GF-D8 (cell line): ENCODE results near the gene IMPA2.
A peak's percentile ranks its signal among the peaks of the same experiment; 100 is the strongest.

Experiments used
- DNase-seq: peaks from one replicate; lab custom pipeline; 2025; lab: John Stamatoyannopoulos, UW

Gene IMPA2

DNA sequence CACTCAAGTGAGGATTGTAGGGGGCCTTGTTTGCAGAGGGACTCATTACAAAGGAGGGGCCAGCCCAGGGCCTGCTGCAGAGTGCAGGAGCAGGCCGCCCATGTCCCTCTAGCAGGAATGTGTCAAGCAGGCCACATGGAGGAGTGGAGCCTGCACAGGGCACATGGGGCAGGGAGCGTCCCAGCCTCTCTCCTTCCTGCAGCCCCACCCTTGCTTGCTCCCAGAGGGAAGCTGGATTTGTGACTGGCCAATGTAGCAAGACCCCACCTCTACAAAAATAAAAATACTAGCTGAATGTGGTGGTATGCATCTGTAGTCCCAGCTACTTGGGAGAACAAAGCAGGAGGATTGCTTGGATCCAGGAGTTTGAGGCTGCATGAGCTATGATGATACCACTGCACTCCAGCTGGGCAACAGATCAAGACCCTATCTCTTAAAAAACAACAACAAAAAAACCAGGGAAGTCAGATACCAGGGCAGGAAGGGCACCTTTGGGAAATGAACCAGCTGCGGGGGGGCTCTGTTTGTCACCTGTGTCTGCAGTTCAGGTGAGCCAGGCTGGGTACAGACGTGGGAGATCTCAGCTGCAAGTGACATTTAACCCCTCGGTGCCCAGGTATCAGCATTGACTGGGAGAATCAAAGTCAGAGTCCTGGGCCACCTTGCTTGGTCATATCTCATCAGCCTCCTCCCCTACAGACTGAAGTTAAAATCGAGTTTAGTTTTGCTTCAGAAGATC is 27.7 kb downstream of the IMPA2 start:
- DNase-seq = no peak

- no peak for DNase-seq
Measured at GRCh38 chr18:12009581-12010140, 28.4 kb downstream of the IMPA2 start.

DNA sequence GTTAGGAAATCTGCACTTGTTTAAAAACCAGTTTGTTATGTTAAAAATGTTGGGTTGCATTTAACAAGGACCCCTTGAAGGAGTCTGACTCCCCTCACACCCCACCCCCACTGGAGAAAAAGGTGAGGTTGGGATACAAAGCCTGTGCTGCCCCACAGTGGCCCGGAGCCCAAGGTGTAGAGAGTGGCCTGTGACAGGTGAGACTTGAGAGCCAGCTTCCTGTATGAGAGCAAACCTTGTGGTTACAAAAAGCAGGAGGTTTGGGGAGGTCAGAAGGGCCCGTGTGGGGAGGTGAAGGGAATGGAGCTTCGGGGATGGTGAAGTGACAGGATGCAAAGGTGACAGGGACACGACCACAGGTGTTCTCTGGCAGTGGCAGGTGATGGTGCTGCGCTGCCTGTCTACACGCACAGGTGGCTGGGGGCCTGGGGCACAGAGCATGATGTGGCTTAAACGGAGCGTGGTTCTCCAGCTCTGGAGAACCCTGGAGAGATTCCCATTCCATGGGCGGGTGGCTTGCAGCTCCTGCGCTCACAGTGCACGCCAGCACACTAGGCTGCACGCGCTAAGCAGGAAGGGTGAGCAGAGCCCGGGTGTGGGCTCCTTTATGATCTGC is 29.0 kb downstream of the IMPA2 start:
- DNase-seq = no peak

GRCh38 chr18:12011199-12011956 is 30.1 kb downstream of the IMPA2 start:
- DNase-seq = no peak

DNA sequence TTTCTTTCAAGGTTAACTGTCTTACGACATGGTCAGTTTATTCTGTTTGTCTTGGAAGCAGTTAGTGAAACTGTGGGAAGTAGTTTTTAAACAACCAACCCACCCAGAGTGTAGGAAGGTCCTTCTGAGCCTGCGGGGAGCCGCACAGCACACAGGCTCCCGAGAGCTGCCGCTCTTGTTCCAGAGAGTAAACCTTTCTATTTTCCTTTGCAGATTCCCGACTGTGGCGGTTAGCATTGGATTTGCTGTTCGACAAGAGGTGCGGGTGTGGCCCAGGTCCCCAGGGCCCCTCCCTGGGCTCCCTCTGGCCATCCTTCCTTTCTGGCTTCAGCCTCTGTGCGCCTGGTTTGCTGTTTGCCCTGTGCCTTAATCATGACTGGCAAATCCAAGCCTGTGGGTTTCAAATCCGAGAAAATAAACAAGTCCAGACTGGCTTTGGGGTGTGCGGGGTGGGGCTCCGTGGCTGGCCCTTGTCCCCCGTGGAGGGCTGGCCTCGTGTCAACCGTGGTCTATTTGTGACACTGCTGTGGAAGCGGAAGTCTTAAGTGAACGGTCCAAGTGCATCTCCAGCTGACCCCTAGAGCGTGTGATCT is 30.7 kb downstream of the IMPA2 start:
- no peak for DNase-seq

DNA sequence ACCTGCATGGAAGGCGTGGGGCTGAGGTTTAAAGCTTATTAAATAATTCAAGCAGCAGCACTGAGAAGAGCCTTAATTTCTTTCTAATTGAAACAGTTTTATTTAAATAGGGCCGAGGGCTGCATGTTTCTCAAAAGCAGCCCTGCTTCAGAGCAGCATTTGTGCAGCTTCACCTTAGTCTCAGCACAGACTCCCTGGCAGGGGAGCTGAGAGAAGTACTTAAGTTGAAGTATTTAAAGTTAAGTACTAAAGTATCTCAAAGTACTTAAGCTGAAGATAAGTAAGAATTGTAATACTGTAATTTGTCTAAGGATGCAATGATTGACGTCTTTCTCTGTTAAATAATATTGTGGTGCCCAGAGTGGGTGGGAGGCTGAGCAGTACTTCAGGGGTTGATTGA is 31.4 kb downstream of the IMPA2 start:
- DNase-seq = no peak

DNA sequence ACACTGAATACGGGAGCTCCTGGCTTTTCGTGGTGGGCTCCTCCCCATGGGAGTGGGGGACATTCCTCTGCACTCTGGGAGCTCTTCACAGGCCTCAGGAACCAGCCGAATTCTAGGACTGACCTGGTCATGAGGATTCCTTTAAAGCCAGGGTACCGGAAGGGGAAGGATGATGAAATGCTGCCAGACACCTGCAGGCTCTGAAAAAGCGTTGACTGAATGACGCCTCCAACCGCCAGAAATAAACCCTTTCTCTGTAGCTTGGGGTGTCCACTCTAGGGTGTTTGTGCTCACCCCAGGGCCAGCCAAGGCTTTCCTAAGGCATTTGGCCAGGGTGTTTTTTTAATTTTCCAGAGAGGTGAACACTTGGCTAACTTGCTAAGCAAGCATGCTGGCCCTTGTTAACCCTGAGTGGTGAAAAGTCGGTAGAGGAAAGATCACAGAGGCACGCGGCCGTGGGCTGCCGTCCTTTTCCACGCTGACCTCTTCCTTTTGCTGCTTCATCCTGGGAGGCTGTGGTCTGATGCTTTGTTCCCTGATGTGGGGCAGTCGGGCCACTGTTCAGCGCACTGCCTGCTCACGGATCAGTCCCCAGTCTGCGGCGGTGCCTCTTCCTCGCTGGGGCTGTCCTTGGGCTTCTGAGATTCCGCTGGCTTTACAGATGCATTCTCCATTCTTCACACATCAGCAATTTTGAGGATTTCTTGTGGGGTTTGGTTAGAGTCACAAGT is 32.0 kb downstream of the IMPA2 start:
- DNase-seq = peak; percentile 71

GRCh38 chr18:12014086-12014485 is 32.8 kb downstream of the IMPA2 start:
- DNase-seq = no peak

- no peak for DNase-seq
Measured at GRCh38 chr18:12014521-12015415, 33.5 kb downstream of the IMPA2 start.

DNA sequence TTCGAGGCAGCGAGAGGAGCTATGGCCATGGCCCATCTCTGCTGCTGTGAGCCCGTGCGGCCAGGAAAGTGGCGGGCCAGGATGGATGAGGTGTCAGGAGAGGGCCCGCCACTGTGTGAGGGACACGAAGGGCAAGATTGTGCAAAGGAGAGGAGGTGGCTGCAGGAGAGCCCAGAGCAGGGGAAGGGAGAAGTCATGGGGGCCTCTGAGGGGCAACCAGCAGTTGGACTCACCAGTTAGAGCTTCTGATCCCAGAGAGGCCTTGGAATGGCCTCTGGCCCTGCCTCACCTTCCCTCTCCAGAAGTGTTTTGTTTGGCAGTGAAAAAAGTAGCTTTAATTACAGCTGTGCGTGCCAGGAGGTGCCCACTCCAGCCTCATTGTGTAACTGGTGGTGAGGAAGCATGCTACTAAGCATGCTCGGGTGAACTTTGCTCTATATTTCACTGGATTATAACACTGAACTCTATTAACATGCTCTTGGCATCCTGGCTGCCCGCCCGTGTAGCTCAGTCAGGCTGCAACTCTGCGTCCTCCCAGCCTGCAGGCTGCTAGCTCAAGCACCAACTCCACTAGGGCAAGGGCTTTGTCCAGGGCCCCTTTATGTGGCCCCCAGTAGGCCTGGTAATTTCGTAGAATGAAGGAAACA is 34.2 kb downstream of the IMPA2 start:
- peak; percentile 65 for DNase-seq

DNA sequence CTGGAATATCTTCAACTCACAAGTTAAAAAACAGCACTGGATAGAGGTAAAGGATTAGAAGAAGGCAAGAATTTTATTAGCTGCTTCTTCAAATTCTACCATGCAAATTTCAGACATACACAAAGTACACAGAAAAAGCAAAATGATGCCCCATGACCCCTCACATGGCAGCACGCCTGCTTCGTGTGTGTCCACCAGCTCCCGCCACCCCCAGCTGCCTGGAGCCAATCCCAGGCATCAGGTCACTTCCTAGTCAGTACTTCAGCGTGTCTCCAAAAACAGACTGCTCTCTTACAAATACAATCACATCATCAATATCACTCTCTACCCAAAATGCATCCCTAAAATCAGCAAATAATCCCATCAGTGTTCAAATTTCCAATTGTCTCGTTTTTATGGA is 35.8 kb downstream of the IMPA2 start:
- DNase-seq = no peak

GRCh38 chr18:12018861-12019260 is 37.6 kb downstream of the IMPA2 start:
- no peak for DNase-seq

DNA sequence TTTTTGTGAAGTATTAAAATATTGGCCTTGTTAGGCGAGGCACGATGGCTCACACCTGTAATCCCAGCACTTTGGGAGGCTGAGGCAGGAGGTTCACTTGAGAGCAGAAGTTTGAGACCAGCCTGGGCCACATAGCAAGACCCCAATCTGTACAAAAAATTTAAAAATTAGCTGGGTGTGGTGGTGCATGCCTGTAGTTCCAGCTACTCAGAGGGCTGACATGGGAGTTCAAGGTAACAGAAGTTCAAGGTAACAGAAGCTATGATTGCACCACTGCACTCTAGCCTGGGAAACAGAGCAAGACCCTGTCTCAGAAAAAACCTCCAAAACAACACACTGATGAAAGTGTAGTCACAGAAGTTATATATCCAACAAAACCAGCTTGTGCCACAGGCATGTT is 39.8 kb downstream of the IMPA2 start:
- no peak for DNase-seq

DNA sequence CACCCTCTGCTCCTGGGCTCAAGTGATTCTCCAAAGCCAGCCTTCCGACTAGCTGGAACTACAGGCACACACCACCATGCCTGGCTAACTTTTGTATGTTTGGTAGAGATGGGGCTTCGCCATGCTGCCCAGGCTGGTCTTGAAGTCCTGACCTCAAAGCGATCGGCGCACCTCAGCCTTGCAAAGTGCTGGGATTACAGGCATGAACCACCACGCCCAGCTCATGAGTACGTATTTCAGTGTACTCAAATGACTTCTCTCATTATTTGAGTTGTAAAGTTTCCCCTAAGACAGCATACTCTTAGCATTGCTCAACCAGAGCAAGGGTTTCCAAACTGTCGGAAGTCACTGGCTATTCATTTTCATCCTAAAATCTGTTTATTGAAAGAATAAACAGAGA is 40.3 kb downstream of the IMPA2 start:
- no peak for DNase-seq

DNA sequence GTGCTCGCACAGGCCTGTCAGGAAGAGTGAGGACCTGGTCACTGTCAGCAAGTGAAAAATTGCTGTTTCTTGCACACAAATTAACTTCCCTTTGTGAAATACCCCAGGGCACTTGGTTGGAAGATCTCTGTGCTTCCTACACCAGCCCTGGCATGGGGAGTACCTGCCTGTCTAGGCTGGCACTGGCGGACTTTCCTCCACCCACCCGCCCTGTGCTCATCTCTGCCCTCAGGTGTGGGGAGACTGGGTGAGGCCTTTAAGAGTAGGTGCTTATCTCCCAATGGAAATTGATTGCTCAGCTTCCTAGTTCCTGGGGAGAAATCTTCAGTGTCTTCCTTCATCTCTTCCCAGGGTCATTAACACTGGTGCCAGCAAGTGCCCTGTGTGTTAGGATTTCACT is 42.1 kb downstream of the IMPA2 start:
- no peak for DNase-seq

DNA sequence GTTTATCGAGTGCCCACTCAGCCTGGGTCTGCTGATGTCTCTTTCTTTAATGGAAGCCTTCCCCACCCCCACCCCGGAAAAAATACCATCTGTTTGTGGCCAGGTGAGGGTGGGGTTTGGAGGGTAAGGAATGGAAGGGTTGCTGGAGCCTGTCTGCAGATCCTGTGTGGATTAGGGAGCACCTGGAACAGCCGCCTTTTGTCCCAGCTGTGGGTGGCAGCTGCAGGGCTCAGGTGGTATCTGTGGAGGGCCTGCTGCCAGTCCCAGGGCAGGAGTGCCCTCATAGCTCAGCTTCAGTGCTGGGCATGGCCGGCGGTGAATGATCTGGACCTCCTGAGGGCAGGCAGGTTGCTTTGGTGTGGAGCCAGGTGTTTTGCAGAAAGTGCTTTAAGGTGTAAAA is 45.3 kb downstream of the IMPA2 start:
- DNase-seq = no peak

GRCh38 chr18:12027046-12027445 is 45.7 kb downstream of the IMPA2 start:
- DNase-seq = no peak

- DNase-seq = no peak
Measured at GRCh38 chr18:12027480-12027879, 46.2 kb downstream of the IMPA2 start.

- no peak for DNase-seq
Measured at GRCh38 chr18:12028040-12028628, 46.8 kb downstream of the IMPA2 start.

DNA sequence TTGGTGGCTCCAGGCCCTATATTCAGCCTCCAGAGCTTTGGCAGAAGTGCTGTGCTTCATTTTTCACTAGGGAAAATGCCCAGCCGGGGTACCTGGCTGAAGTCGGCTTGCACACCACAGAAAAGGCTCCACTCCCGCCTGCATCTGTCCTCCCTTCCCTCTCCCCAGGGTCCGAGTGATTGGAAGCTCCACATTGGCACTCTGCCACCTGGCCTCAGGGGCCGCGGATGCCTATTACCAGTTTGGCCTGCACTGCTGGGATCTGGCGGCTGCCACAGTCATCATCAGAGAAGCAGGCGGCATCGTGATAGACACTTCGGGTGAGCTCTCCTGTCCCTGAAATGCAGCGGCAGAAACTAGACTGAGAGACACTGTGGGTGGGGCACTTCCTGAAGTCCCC is 47.4 kb downstream of the IMPA2 start:
- DNase-seq = no peak
